IPS-15b (cell line): ENCODE measurements around the gene AUTS2.

Source experiments
- H3K27me3 ChIP-seq: one replicate; pipeline ENCODE4 v1.6.1; 2013; ENCODE audit warnings: low read length; ENCODE audit not compliant: control insufficient read depth, insufficient read depth
- H3K36me3 ChIP-seq: one replicate; pipeline ENCODE4 v1.6.1; 2013; ENCODE audit warnings: low read length; ENCODE audit not compliant: control insufficient read depth, insufficient read depth
- H3K4me1 ChIP-seq: one replicate; pipeline ENCODE4 v1.6.1; 2013; ENCODE audit warnings: mild to moderate bottlenecking, low read length; ENCODE audit not compliant: control insufficient read depth, insufficient read depth
- H3K4me3 ChIP-seq: one replicate; pipeline ENCODE4 v1.5.1; 2013; ENCODE audit warnings: low read depth, low read length
- H3K9ac ChIP-seq: one replicate; pipeline ENCODE4 v1.6.1; 2013; ENCODE audit warnings: low read depth, mild to moderate bottlenecking, low read length
- H3K9me3 ChIP-seq: one replicate; pipeline ENCODE4 v1.6.1; 2013; ENCODE audit warnings: mild to moderate bottlenecking, low read length; ENCODE audit not compliant: control insufficient read depth, insufficient read depth

Gene AUTS2

DNA sequence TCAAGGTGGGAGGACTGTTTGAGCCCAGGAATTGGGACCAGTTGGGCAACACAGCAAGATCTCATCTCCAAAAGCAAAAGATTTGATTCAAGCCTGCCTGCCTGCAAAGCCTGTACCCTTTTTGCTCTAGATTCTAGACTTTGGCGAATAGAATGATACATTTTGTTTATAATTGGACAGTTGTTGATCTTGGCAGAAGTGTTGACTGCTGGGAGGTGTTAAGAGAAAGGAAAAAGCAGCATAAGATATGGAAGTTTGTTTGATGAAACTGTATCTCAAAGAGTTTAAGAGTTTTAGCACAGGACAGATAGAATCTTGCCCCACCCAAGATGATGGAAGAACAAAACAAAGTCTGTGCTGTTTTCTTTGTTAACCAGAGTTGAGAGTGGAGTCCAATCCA lies 224.1 kb downstream of the AUTS2 start:
- Histone ChIP-seq H3K4me3 (no peak overlapping the region), H3K4me1 (peaks cover 25% of the 10 kb centered on the region), H3K9me3 (no peaks in the 10 kb centered on the region), H3K36me3 (no peaks in the 10 kb centered on the region), H3K27me3 (no peaks in the 10 kb centered on the region), H3K9ac (no peak overlapping the region)

DNA sequence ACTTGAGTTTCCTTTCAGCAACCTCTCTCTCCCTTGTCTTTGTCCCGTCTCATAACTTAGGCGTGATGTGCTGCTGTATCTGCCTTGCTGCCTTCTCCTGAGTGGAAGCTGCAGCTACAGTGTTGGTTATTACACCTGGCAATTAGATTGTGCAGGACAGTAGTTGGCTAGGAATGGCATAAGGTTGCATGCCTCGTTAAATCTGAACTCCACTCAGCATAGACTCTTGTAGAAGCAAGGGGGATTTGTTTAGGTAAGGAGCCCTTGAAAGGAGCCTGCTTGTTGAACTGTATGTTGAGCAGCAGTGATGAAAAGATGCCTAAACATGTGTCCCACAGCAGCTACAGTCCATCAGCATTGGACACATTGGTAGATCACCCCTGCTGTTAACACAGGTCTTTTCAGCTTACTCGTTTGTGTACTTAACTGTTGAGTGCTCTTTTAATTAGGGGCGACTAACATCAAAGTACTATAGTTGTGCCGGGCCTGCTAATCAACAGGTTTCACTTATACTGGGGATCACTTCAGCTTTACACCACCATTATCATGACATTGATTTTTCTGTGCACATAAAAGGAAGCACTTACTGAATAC lies 225.0 kb downstream of the AUTS2 start:
- peaks cover 16% of the 10 kb centered on the region for H3K4me1 ChIP-seq

GRCh38 chr7:69825113-69825972 lies 227.1 kb downstream of the AUTS2 start:
- no peaks in the 10 kb centered on the region for H3K27me3 ChIP-seq
- H3K4me1 ChIP-seq, result peaks cover 4% of the 10 kb centered on the region
- H3K36me3 ChIP-seq, result no peaks in the 10 kb centered on the region
- H3K9me3 ChIP-seq, result no peaks in the 10 kb centered on the region
- no peak overlapping the region for H3K4me3 ChIP-seq
- H3K9ac ChIP-seq, result no peak overlapping the region

More for the DNA sequence above, 225.0 kb downstream of the AUTS2 start:
- Histone ChIP-seq H3K9ac (no peak overlapping the region), H3K36me3 (no peaks in the 10 kb centered on the region), H3K9me3 (no peaks in the 10 kb centered on the region), H3K4me3 (no peak overlapping the region), H3K27me3 (no peaks in the 10 kb centered on the region)

DNA sequence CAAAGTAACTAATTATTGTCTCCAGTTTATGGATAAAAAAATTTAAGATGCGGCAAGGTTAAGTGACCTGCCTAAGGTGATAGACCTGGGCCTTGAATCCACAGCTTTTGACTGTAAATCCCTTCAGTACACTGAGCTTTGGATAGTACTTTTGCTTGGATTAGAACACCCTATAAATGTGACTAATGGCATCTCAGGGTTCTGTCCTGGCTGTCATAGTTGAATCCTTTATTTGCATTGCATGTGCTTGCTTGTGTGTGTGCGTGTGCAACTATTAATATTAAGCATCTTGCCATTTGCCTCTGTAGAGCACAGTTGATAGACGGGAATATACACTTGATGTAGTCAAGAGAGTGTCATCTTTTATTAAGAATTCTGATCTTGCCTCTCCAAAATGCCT lies 228.0 kb downstream of the AUTS2 start:
- Histone ChIP-seq H3K4me3 (no peak overlapping the region), H3K9me3 (no peaks in the 10 kb centered on the region), H3K27me3 (no peaks in the 10 kb centered on the region), H3K36me3 (no peaks in the 10 kb centered on the region), H3K4me1 (peaks cover 7% of the 10 kb centered on the region), H3K9ac (no peak overlapping the region)

DNA sequence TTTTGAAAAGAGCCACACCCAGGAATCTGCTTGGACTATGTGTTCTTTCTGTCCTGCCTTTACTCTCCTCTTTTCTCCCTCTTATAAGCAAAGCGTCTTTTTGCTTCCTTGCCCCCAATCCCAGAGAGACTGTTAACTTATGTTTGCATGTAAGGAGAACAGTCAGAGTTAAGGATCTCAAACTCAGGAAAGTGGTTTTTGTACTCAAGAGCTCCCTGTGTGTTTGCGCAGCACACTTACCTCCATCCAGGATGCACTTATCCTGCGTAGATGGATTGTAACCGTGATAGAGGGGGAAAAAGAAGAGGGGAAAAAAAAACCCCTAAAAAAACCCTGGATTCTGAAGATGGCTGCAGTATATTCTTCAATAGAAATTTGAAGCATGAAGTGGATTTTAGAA lies 228.9 kb downstream of the AUTS2 start:
- no peak overlapping the region for H3K4me3 ChIP-seq
- H3K27me3 ChIP-seq, result no peaks in the 10 kb centered on the region
- H3K9me3 ChIP-seq, result no peaks in the 10 kb centered on the region
- no peaks in the 10 kb centered on the region for H3K36me3 ChIP-seq
- H3K4me1 ChIP-seq, result peaks cover 15% of the 10 kb centered on the region
- H3K9ac ChIP-seq, result no peak overlapping the region

DNA sequence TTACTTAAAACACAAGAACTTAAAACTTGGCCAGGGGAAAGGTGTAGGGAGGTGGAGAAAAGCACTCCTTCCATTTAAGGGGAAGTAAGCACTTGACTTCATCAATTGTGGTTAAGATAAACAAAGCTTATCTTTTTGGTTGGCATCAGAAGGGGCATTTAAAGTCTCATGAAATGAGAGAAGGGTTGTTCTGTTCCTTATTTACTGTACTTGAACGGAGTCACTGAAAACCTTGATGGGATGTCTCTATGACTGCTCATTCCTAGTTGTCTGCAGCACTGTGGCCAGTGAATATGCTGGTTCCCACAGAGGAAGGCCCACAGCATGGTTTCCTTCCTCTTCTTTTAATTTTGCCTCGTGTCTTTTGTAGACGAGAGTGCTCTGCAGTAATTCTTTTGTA lies 229.3 kb downstream of the AUTS2 start:
- no peaks in the 10 kb centered on the region for H3K36me3 ChIP-seq
- H3K4me1 ChIP-seq, result peaks cover 19% of the 10 kb centered on the region
- no peaks in the 10 kb centered on the region for H3K9me3 ChIP-seq
- H3K4me3 ChIP-seq, result no peak overlapping the region
- no peaks in the 10 kb centered on the region for H3K27me3 ChIP-seq
- H3K9ac ChIP-seq, result no peak overlapping the region

- H3K27me3 ChIP-seq, result no peaks in the 10 kb centered on the region
- H3K9ac ChIP-seq, result no peak overlapping the region
- H3K9me3 ChIP-seq, result no peaks in the 10 kb centered on the region
- no peak overlapping the region for H3K4me3 ChIP-seq
- H3K36me3 ChIP-seq, result no peaks in the 10 kb centered on the region
- H3K4me1 ChIP-seq, result peaks cover 24% of the 10 kb centered on the region
Measured at GRCh38 chr7:69832356-69832755, 234.1 kb downstream of the AUTS2 start.

DNA sequence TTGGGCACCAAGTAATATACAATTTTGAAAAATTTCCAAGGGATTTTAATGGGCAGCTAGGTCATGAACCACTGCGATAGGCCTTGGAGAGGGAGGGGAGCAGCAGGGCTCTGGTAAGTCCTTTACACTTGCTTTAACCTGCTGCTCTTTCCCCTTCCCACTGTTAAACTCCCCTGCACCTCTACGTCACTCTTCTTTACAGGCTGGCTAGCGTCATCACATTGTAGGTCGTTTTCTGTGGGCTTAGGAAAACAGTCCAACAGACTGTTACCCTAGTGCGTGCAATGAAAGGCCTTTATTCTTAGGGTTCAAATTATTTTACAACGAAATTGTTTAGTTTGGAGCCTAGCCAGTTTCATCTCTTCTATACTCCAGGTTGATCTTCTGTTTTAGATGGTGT lies 235.7 kb downstream of the AUTS2 start:
- H3K36me3 ChIP-seq, result no peaks in the 10 kb centered on the region
- no peak overlapping the region for H3K9ac ChIP-seq
- H3K4me3 ChIP-seq, result no peak overlapping the region
- H3K9me3 ChIP-seq, result no peaks in the 10 kb centered on the region
- no peaks in the 10 kb centered on the region for H3K27me3 ChIP-seq
- H3K4me1 ChIP-seq, result peaks cover 36% of the 10 kb centered on the region

GRCh38 chr7:69836702-69837101 lies 238.4 kb downstream of the AUTS2 start:
- Histone ChIP-seq H3K9me3 (no peaks in the 10 kb centered on the region), H3K4me3 (no peak overlapping the region), H3K9ac (no peak overlapping the region), H3K27me3 (no peaks in the 10 kb centered on the region), H3K36me3 (no peaks in the 10 kb centered on the region), H3K4me1 (peaks cover 48% of the 10 kb centered on the region)

DNA sequence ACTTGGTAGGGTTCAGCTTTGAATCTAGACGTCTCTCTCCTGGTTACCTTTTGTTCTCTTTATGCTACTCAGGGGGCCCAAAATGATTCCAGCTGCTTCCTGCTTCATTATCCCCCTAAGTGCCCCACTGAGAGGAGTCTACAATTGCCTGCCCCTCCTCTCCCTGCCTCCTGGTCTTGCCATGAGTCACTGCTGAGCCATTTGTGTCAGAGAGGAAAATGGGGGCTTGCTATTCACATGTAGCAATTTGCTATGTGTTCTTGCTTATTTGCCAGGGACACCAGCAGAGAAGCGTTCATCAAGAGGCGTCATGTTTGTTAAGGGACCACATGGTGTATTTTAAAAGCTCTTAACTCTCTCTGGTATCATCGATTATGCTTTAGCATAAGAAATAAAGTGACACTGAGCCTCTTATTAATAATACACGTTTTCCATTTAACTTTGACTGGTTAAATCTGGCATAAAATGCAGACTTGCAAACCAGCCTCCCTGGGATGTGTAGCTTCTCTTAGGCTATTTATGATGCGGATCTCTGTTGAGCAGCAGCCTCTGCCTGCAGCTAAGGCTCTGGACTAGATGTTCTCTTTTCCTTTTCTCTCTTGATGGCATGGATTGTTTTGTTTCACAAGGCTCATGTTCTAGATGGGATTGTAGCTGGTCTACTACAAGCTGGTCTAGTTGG lies 239.3 kb downstream of the AUTS2 start:
- no peak overlapping the region for H3K4me3 ChIP-seq
- no peaks in the 10 kb centered on the region for H3K9me3 ChIP-seq
- no peak overlapping the region for H3K9ac ChIP-seq
- no peaks in the 10 kb centered on the region for H3K36me3 ChIP-seq
- H3K4me1 ChIP-seq, result peaks cover 40% of the 10 kb centered on the region
- H3K27me3 ChIP-seq, result no peaks in the 10 kb centered on the region

DNA sequence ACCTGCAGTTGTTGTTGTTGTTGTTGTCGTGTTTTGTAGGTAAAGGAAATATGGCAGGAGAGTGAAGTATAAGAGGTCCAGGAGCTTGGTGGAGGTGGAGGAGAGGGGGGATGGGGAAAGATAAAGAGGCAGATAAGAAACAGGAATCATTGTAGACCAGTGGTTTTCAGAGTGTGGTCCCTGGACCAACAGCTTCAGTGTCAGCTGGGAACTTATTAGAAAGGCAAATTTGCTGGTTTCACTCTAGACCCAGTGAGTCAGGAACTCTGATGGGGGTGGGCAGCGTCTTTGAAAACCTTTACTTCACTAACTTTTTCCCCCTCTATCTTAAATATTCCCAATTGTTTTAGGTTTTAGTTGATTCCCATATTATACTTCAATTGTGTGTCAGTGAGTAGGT lies 241.5 kb downstream of the AUTS2 start:
- Histone ChIP-seq H3K9ac (no peak overlapping the region), H3K4me3 (no peak overlapping the region)

DNA sequence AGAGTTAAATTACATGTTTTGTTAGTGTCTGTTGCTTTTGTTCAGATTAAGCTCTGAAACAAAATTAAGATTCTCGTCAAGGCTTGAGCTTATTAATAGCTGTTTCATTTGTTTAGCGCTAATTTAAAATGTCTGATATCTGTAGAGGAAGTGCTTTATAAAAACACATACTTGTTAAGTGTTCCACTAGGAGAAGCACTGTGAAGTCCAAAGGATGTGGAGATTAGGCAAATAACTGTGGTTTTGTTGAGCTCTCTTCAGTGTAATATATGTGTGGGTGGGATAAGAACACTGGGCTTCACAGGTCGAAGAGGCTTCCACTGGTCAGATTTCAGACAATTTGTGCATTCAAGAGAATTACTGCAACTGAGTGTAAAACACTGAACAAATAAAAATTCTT lies 242.0 kb downstream of the AUTS2 start:
- no peaks in the 10 kb centered on the region for H3K9me3 ChIP-seq
- no peak overlapping the region for H3K4me3 ChIP-seq
- no peak overlapping the region for H3K9ac ChIP-seq
- H3K27me3 ChIP-seq, result no peaks in the 10 kb centered on the region
- H3K4me1 ChIP-seq, result peaks cover 40% of the 10 kb centered on the region
- H3K36me3 ChIP-seq, result no peaks in the 10 kb centered on the region

More for the DNA sequence above, 241.5 kb downstream of the AUTS2 start:
- no peaks in the 10 kb centered on the region for H3K9me3 ChIP-seq
- H3K4me1 ChIP-seq, result peaks cover 40% of the 10 kb centered on the region
- H3K36me3 ChIP-seq, result no peaks in the 10 kb centered on the region
- H3K27me3 ChIP-seq, result no peaks in the 10 kb centered on the region
